Tibial artery (tissue), 4 donors: Measurements from ENCODE around the gene RBM20.

Experiments
- DNase-seq, 2 donors: peaks; one replicate each; pipeline ENCODE4 v3.0.0-alpha.2; 2019
- H3K27ac ChIP-seq, 2 donors: fragments of 200-600 bp; sonication (generic) in 1 of 2; 1 replicate in 1 of 2; 2 replicates in 1 of 2; pipeline ENCODE4 v1.5.1; 2018 to 2019; ENCODE audit warnings: mild to moderate bottlenecking in 1 of 2
- H3K27me3 ChIP-seq, 2 donors: fragments of 200-600 bp; sonication (generic) in 1 of 2; one replicate each; pipeline versions ENCODE4 v1.5.1 to v1.6.0; 2016 to 2019
- H3K36me3 ChIP-seq, 3 donors: fragments of 200-600 bp; sonication (generic) in 2 of 3; one replicate each; pipeline ENCODE4 v1.5.1; 2016 to 2019; ENCODE audit warnings: mild to moderate bottlenecking in 2 of 3
- H3K4me1 ChIP-seq, 4 donors: fragments of 200-600 bp; sonication (generic) in 2 of 4; 1 replicate in 3 of 4; 2 replicates in 1 of 4; pipeline ENCODE4 v1.5.1; 2016 to 2019
- H3K4me3 ChIP-seq, 2 donors: fragments of 200-600 bp; sonication (generic) in 1 of 2; 1 replicate in 1 of 2; 2 replicates in 1 of 2; pipeline ENCODE4 v1.5.1; 2018 to 2019; ENCODE audit warnings: mild to moderate bottlenecking in 2 of 2
- H3K9me3 ChIP-seq, 3 donors: fragments of 200-600 bp; sonication (generic) in 1 of 3; one replicate each; pipeline ENCODE4 v1.5.1; 2016 to 2019
- intact Hi-C: fragments of 100-400 bp; cut with DNase I; formaldehyde crosslinking; loops from one replicate; pipeline ENCODE4 v1.15.0; 2023; ENCODE audit warnings: low total_unique reads
- TF ChIP-seq, protein P1 (sequence below), 2 experiments: fragments of 200-600 bp in 1 of 2; fragments of 450-650 bp in 1 of 2; IDR thresholded peaks; one replicate each; pipeline ENCODE4 v1.5.1; 2017 to 2019; ENCODE audit warnings: antibody characterized with exemption in 2 of 2, mild to moderate bottlenecking in 1 of 2, moderate library complexity in 1 of 2

The RBM20 gene

DNA sequence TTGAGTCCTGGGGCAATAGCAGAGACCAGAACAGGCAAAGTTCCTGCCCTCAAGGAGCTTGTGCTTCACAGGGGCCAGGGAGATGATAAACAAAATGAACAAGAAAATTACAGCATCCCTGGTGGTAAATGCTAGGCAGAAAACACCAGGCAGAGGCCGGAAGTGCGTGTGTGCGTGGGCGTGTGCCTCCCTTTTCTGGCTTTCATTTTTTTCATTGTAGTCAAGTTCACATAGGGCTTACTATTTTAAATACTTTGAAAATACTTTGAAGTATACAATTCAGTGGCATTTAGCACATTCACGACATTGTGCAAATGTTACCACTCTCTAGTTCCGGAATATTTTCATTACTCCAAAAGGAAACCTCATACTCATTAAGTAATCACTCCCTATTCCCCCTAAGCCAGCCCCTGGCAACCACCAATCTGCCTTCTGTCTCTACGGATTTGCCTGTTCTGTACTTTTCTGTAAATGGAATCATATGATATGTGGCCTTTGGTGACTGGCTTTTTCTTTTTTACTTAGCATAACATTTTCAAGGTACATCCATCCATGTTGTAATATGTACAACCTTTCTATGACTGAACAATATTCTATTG lies 139.5 kb downstream of the RBM20 start:
- no peak for DNase-seq
- TF ChIP-seq, protein P1, sequence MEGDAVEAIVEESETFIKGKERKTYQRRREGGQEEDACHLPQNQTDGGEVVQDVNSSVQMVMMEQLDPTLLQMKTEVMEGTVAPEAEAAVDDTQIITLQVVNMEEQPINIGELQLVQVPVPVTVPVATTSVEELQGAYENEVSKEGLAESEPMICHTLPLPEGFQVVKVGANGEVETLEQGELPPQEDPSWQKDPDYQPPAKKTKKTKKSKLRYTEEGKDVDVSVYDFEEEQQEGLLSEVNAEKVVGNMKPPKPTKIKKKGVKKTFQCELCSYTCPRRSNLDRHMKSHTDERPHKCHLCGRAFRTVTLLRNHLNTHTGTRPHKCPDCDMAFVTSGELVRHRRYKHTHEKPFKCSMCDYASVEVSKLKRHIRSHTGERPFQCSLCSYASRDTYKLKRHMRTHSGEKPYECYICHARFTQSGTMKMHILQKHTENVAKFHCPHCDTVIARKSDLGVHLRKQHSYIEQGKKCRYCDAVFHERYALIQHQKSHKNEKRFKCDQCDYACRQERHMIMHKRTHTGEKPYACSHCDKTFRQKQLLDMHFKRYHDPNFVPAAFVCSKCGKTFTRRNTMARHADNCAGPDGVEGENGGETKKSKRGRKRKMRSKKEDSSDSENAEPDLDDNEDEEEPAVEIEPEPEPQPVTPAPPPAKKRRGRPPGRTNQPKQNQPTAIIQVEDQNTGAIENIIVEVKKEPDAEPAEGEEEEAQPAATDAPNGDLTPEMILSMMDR (IDR thresholded peaks at IDR 0.05): no peak
- no peaks in the 10 kb centered on the region for H3K4me1 ChIP-seq
- no peaks in the 10 kb centered on the region for H3K36me3 ChIP-seq
- no peak overlapping the region for H3K4me3 ChIP-seq
- intact Hi-C loops: no loop called here
- no peaks in the 10 kb centered on the region for H3K27me3 ChIP-seq
- no peak overlapping the region for H3K27ac ChIP-seq
- H3K9me3 ChIP-seq: no peaks in the 10 kb centered on the region

DNA sequence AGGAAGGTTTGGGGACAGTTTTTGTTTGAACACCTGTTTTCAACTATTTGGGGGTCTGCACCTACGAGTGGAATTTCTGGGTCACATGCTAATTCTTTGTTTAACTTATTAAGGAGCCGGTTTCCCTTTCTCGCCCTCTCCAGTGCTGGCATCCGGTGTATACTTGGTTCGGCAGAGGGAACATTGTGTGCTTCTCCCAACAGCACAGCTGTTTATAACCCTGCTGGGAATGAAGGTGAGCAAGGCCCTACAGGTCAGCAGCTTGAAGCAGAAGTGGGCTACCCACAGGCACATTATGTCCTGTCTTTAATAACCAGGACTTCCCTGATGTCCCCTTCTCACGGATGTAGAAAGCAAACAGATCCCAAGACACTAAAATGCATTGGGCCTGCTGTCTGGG lies 140.1 kb downstream of the RBM20 start:
- TF ChIP-seq, protein P1 (IDR thresholded peaks at IDR 0.05): no peak
- intact Hi-C loops: no loop called here
- DNase-seq: no peak
- Histone ChIP-seq H3K27ac (no peak overlapping the region), H3K36me3 (no peaks in the 10 kb centered on the region), H3K27me3 (no peaks in the 10 kb centered on the region), H3K4me1 (no peaks in the 10 kb centered on the region), H3K9me3 (no peaks in the 10 kb centered on the region), H3K4me3 (no peak overlapping the region)

DNA sequence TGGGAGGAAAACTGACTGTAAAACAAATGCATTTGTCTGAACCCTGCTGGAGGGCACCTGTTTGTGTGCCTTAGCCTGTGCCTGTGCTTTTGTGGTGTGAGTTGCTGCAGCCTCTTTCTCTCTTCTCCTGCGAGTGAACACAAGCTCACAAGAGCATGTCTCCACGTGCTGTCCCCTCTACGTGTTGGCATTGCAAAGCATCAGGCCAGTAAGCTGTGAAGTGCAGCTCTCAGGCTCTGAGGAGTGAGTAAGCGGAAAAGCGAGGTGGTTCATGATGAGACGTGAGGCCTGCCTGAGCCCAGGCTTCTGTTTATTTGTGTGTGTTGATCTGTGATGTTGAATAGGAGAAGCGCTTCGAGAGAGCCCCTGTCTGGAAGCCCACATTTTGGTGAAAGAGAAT lies 142.0 kb downstream of the RBM20 start:
- intact Hi-C loops: no loop called here
- Histone ChIP-seq H3K4me3 (no peak overlapping the region), H3K9me3 (no peaks in the 10 kb centered on the region), H3K27ac (no peak overlapping the region), H3K4me1 (no peaks in the 10 kb centered on the region), H3K36me3 (no peaks in the 10 kb centered on the region), H3K27me3 (no peaks in the 10 kb centered on the region)
- DNase-seq: no peak
- TF ChIP-seq, protein P1 (IDR thresholded peaks at IDR 0.05): no peak

DNA sequence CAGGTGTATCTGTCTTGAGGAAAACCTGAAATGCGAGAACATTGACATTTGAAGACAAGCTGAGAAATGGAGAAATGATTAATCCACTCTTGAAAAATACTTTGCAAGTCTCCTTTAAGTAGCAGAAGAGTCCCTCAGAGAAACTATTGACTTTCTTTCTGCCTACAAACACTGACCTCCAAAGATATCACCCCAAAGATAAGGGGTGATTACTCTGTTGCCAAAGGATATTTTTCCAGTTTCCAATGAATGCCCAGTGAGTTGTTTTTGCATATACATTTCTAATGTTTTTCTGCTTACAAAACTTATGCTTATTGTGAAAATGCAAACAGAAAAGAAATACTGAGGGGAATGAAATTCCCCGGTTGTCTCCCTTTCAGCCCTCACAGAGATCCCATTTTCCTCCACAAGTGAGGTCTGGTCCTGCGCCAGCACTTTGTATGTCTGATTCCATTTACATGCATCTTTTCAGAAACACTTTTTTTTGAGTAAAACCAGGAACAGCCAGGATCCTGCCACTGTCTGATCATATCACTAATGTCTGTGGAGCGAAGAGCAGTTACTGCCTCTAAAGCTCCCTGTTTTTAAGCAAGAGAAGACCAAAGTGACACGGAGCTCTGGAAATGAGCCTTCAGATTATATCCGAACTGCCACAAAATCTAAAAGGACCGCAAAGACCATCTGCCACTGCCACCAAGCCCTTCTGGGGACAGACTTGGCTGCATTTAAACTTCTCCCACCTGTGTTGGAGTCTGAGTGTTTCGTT lies 144.7 kb downstream of the RBM20 start:
- no peaks in the 10 kb centered on the region for H3K27me3 ChIP-seq
- H3K9me3 ChIP-seq: no peaks in the 10 kb centered on the region
- no peak overlapping the region for H3K27ac ChIP-seq
- no peak for DNase-seq
- intact Hi-C loops: no loop called here
- TF ChIP-seq, protein P1 (IDR thresholded peaks at IDR 0.05): no peak
- H3K4me3 ChIP-seq: no peak overlapping the region
- H3K36me3 ChIP-seq: no peaks in the 10 kb centered on the region
- H3K4me1 ChIP-seq: peaks cover 0 to 2% (median 0%) of the 10 kb centered on the region in 4 donors

DNA sequence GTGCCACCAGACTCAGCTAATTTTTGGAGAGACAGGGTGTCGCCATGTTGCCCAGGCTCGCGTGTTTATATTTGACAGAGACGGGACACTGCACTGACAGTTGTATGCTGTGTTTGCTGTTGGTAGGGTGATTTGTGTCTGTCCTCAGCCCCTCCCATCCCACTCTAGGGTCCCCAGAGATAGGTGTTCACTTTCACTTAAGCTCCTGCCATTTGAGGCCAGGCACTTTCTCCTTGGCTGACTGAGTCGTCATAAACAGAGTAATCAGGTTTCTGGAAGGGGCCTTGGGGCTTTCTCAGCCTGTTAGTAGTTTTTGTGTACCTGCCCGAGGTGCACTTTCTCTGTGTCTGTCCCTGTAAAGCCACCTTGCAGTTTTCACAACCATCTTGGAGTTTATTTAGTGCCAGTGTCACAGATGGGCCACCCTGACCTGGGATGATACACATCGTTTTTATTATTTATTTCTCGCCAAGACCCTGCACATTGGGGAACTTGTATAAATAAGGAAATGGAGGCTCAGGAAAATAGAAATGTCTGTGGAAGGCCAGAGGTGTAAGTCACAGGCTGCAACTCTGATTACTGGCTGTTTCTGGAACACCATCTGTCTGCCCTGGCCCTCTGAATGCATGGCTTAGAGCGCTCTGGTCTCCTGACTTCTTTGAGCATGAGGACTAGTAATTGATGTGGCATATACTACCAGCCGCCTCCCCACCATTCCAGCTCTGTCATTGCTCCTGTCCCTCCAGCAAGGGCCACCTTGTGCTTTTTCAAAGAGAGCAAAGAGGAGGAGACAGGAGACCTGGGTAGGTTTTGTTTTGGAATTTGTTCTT lies 145.7 kb downstream of the RBM20 start:
- Histone ChIP-seq H3K4me1 (peaks cover 0 to 6% (median 0%) of the 10 kb centered on the region in 4 donors), H3K9me3 (no peaks in the 10 kb centered on the region), H3K27me3 (no peaks in the 10 kb centered on the region), H3K36me3 (no peaks in the 10 kb centered on the region), H3K27ac (no peak overlapping the region), H3K4me3 (no peak overlapping the region)
- intact Hi-C loops: no loop called here
- TF ChIP-seq, protein P1 (IDR thresholded peaks at IDR 0.05): no peak
- no peak for DNase-seq
